Endothelial cell of umbilical vein (primary cell): ENCODE data around the gene JAZF1. TPM values are rescaled to one million over a fixed set of nuclear protein-coding genes. Genes with fewer than 3 reads are reported as not detected.

Experiments
- BruUV-seq: library from RNA; stranded (reverse); fragments of 400-500 nt; replicated peaks from 2 replicates; lab custom pipeline; 2021; lab: Mats Ljungman, UMichigan
- CTCF ChIA-PET: fragments of 300-600, 350-600 bp; sonication (Branson Sonifier 250); formaldehyde crosslinking; loops from one replicate; lab custom pipeline; 2021; ENCODE audit warnings: antibody characterized with exemption, inconsistent platforms; lab: Charles Lee
- POLR2A ChIA-PET: fragments of 300-600, 350-600 bp; sonication (Branson Sonifier 250); formaldehyde crosslinking; loops from one replicate; lab custom pipeline; 2021; ENCODE audit warnings: antibody characterized with exemption, inconsistent platforms; lab: Charles Lee
- DNase-seq: peaks from one replicate; pipeline ENCODE4 v3.0.0-alpha.2; 2011; ENCODE audit warnings: low read depth, low spot score
- FAIRE-seq: peaks from 2 replicates; lab custom pipeline; 2011; peaks lifted over from hg19 to GRCh38; lab: Jason Lieb, UNC
- H2AFZ ChIP-seq: 2 replicates; pipeline ENCODE4 v1.6.0; 2012; ENCODE audit warnings: low read depth, low read length, control low read depth, inconsistent platforms
- H3K27ac ChIP-seq: 2 replicates; pipeline ENCODE4 v1.5.1; 2011; ENCODE audit warnings: low read depth, mild to moderate bottlenecking, control low read depth, low read length, moderate library complexity; ENCODE audit not compliant: insufficient read depth
- H3K27me3 ChIP-seq, 2 experiments: 2 replicates each; pipeline versions ENCODE4 v1.6.0 to v1.6.1; 2011; ENCODE audit warnings: low read length in 2 of 2, mixed read lengths in 1 of 2; ENCODE audit not compliant: control insufficient read depth in 2 of 2, insufficient read depth in 2 of 2
- H3K36me3 ChIP-seq, 2 experiments: 2 replicates in 1 of 2; 3 replicates in 1 of 2; pipeline ENCODE4 v1.5.1; 2011; ENCODE audit warnings: low read length in 2 of 2, mild to moderate bottlenecking in 1 of 2, moderate library complexity in 1 of 2; ENCODE audit not compliant: control insufficient read depth in 2 of 2, insufficient read depth in 2 of 2; ENCODE audit errors: extremely low read depth in 1 of 2
- H3K4me1 ChIP-seq: 3 replicates; pipeline ENCODE4 v1.5.1; 2011; ENCODE audit warnings: mild to moderate bottlenecking, low read length; ENCODE audit not compliant: control insufficient read depth, insufficient read depth; ENCODE audit errors: extremely low read depth
- H3K4me2 ChIP-seq: 2 replicates; pipeline ENCODE4 v1.6.1; 2011; ENCODE audit warnings: low read length, control low read depth, mixed read lengths; ENCODE audit not compliant: insufficient read depth
- H3K4me3 ChIP-seq, 3 experiments: fragments of 200-600 bp in 1 of 3; sonication (generic), shearing (Covaris generic) in 1 of 3; replicated peaks in 1 of 3; 2 replicates each; pipeline ENCODE4 v1.5.1; 2011 to 2016; ENCODE audit warnings: control low read depth in 3 of 3, low read length in 3 of 3, mild to moderate bottlenecking in 2 of 3, inconsistent platforms in 1 of 3, low read depth in 1 of 3, moderate library complexity in 1 of 3; ENCODE audit not compliant: insufficient read depth in 1 of 3
- H3K79me2 ChIP-seq: 2 replicates; pipeline ENCODE4 v1.6.0; 2012; ENCODE audit warnings: low read length, inconsistent platforms; ENCODE audit not compliant: control insufficient read depth, insufficient read depth
- H3K9ac ChIP-seq: replicated peaks from 2 replicates; pipeline ENCODE3; 2011; ENCODE audit warnings: low read length, control low read depth; ENCODE audit not compliant: insufficient read depth; ENCODE audit errors: extremely low read depth
- H3K9me1 ChIP-seq: replicated peaks from 3 replicates; pipeline ENCODE4 v1.6.0; 2011; ENCODE audit warnings: mild to moderate bottlenecking, low read length; ENCODE audit not compliant: control insufficient read depth, insufficient read depth; ENCODE audit errors: extremely low read depth
- H3K9me3 ChIP-seq: replicated peaks from 2 replicates; pipeline ENCODE4 v1.5.1; 2012; ENCODE audit warnings: low read length, inconsistent platforms; ENCODE audit not compliant: control insufficient read depth, insufficient read depth
- H4K20me1 ChIP-seq: replicated peaks from 2 replicates; pipeline ENCODE3; 2011; ENCODE audit warnings: mild to moderate bottlenecking, low read length; ENCODE audit not compliant: control insufficient read depth, insufficient read depth; ENCODE audit errors: extremely low read depth
- EZH2 ChIP-seq: IDR thresholded peaks from 2 replicates; pipeline ENCODE4 v1.6.1; 2012; ENCODE audit warnings: borderline replicate concordance, low read depth, mild to moderate bottlenecking, moderate library complexity, low read length, inconsistent platforms; ENCODE audit not compliant: severe bottlenecking
- FOS ChIP-seq: IDR thresholded peaks from 2 replicates; pipeline ENCODE4 v1.6.1; 2011; ENCODE audit warnings: mild to moderate bottlenecking, low read length, moderate library complexity, borderline replicate concordance; ENCODE audit not compliant: insufficient read depth
- GATA2 ChIP-seq: IDR thresholded peaks from 2 replicates; pipeline ENCODE4 v1.7.0; 2011; ENCODE audit warnings: low read depth, mild to moderate bottlenecking, moderate library complexity, mixed read lengths, low read length; ENCODE audit not compliant: insufficient read length, insufficient read depth
- JUN ChIP-seq: IDR thresholded peaks from 2 replicates; pipeline ENCODE4 v1.6.1; 2011; ENCODE audit warnings: borderline replicate concordance, low read depth; ENCODE audit not compliant: insufficient read length, insufficient read depth
- MAX ChIP-seq: IDR thresholded peaks from 2 replicates; pipeline ENCODE4 v1.6.1; 2011; ENCODE audit not compliant: insufficient read depth, insufficient read length
- MYC ChIP-seq: IDR thresholded peaks from one replicate; pipeline ENCODE4 v1.6.1; 2011; ENCODE audit warnings: mild to moderate bottlenecking, low read depth, low read length
- POLR2A ChIP-seq: IDR thresholded peaks from 2 replicates; pipeline ENCODE4 v1.6.1; 2012; ENCODE audit warnings: low read depth, mild to moderate bottlenecking, control low read depth, low read length
- POLR2AphosphoS5 ChIP-seq: IDR thresholded peaks from 2 replicates; pipeline ENCODE4 v1.6.1; 2012; ENCODE audit warnings: low read depth, mild to moderate bottlenecking, control low read depth, low read length, moderate library complexity; ENCODE audit not compliant: insufficient read depth
- dilution Hi-C: fragments of 300-500 bp; cut with MboI; formaldehyde crosslinking; loops from one replicate; pipeline ENCODE4 v1.15.0; 2019; ENCODE audit warnings: low sequenced_read_pairs; ENCODE audit not compliant: extremely low pct_ligation_motif_present
- intact Hi-C: fragments of 100-400 bp; cut with micrococcal nuclease; formaldehyde crosslinking; loops from one replicate; pipeline ENCODE4 v1.10.0; 2022
- polyA plus RNA-seq, 4 experiments: library from polyadenylated mRNA; depleted of rRNA in 3 of 4; stranded (reverse) in 3 of 4; unstranded in 1 of 4; fragments of >200 nt; gene quantifications; 2 replicates each; pipeline versions ENCODE4 v1.2.1 to v1.2.3, GENCODE V29; 2011 to 2012; ENCODE audit warnings: missing spikeins in 1 of 4
- total RNA-seq: library from RNA; stranded (reverse); gene quantifications from 2 replicates; pipeline ENCODE4 v1.2.3, GENCODE V29; 2021
- TF ChIP-seq, protein P1 (sequence below), 2 donors: IDR thresholded peaks; 1 replicate in 1 of 2; 2 replicates in 1 of 2; pipeline ENCODE4 v1.5.1; 2011; ENCODE audit warnings: low read length in 2 of 2, mild to moderate bottlenecking in 2 of 2, moderate library complexity in 2 of 2, control low read depth in 1 of 2, inconsistent platforms in 1 of 2, low read depth in 1 of 2; ENCODE audit not compliant: insufficient read depth in 1 of 2; ENCODE audit errors: extremely low read depth in 1 of 2

JAZF1 gene
- total and polyA plus RNA-seq, 2 donors (not counting 3 experiments of a cell fraction or from before 2014, with no cell fraction given): 2.5 to 16.9 TPM

GRCh38 chr7:28195910-28196620 is 15.5 kb upstream of the JAZF1 start:
- Histone ChIP-seq H3K4me1 (no peaks in the 10 kb centered on the region), H3K27me3 (peaks cover 5 to 8% of the 10 kb centered on the region in 2 experiments), H3K9me1 (no peaks in the 10 kb centered on the region), H3K4me2 (no peak overlapping the region), H3K79me2 (no peaks in the 10 kb centered on the region), H3K4me3 (no peak overlapping the region), H2AFZ (no peak overlapping the region), H4K20me1 (no peaks in the 10 kb centered on the region), H3K36me3 (no peaks in the 10 kb centered on the region), H3K9me3 (no peaks in the 10 kb centered on the region), H3K9ac (no peak overlapping the region), H3K27ac (no peak overlapping the region)
- TF ChIP-seq JUN (no peak), POLR2A (no peak), FOS (no peak), MYC (no peak), POLR2AphosphoS5 (no peak), EZH2 (no peak), MAX (no peak), GATA2 (no peak)
- TF ChIP-seq, protein P1, sequence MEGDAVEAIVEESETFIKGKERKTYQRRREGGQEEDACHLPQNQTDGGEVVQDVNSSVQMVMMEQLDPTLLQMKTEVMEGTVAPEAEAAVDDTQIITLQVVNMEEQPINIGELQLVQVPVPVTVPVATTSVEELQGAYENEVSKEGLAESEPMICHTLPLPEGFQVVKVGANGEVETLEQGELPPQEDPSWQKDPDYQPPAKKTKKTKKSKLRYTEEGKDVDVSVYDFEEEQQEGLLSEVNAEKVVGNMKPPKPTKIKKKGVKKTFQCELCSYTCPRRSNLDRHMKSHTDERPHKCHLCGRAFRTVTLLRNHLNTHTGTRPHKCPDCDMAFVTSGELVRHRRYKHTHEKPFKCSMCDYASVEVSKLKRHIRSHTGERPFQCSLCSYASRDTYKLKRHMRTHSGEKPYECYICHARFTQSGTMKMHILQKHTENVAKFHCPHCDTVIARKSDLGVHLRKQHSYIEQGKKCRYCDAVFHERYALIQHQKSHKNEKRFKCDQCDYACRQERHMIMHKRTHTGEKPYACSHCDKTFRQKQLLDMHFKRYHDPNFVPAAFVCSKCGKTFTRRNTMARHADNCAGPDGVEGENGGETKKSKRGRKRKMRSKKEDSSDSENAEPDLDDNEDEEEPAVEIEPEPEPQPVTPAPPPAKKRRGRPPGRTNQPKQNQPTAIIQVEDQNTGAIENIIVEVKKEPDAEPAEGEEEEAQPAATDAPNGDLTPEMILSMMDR (IDR thresholded peaks at IDR 0.05; ENCODE audit: extremely low read depth in 1 of 2, insufficient read depth in 1 of 2, low read depth in 1 of 2, low read length in 2 of 2): no peak
- dilution Hi-C loops (no loop called here), intact Hi-C loops (no loop called here)
- CTCF ChIA-PET: no interaction called here
- DNase-seq: no peak
- POLR2A ChIA-PET: no interaction called here
- FAIRE-seq: no peak
- no TSS peak for BruUV-seq
